ENCODE data around the gene ABI3BP.

The ABI3BP gene

DNA sequence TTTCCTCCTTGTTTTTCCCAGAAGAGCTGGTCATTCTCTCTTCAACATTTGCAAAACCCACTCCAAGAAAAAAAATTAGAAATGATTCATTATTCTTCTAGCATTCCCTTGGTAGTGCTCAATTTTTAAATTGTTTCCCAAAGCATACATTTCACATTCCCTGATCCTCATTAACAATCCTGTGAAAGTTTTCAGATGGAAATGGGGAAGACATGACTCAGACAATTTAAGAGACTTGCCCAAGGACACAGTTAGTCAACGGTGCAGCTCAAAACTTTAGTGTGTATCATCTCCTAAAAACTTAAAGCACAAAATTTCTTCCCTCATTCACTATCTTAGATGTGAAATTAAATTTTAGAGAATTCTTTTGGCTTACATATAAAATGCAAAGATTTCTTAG, 17.1 kb upstream of the ABI3BP start:
- no peak for TF ChIP-seq CTCF (IDR thresholded peaks at IDR 0.05; ENCODE audit: insufficient read depth, low read depth, low read length, missing control alignments)
- no peak overlapping the region for H3K4me3 ChIP-seq (ENCODE audit: low read length)
- DNase-seq (ENCODE audit: low read depth) = peak; percentile 60

GRCh38 chr3:101009386-101009785, 16.2 kb upstream of the ABI3BP start:
- peak; percentile 57 for DNase-seq (ENCODE audit: low read depth)
- no peak overlapping the region for H3K4me3 ChIP-seq (ENCODE audit: low read length)
- TF ChIP-seq CTCF (IDR thresholded peaks at IDR 0.05; ENCODE audit: insufficient read depth, low read depth, low read length, missing control alignments) = no peak

- H3K4me3 ChIP-seq (ENCODE audit: low read length) = no peak overlapping the region
- DNase-seq (ENCODE audit: low read depth) = no peak
- TF ChIP-seq CTCF (IDR thresholded peaks at IDR 0.05; ENCODE audit: insufficient read depth, low read depth, low read length, missing control alignments) = no peak
Observed at GRCh38 chr3:100999160-100999559, 5.9 kb upstream of the ABI3BP start.

- TF ChIP-seq CTCF (IDR thresholded peaks at IDR 0.05; ENCODE audit: insufficient read depth, low read depth, low read length, missing control alignments) = no peak
- DNase-seq (ENCODE audit: low read depth) = no peak
- H3K4me3 ChIP-seq (ENCODE audit: low read length) = no peak overlapping the region
Observed at GRCh38 chr3:100994809-100995208, 1.6 kb upstream of the ABI3BP start.

DNA sequence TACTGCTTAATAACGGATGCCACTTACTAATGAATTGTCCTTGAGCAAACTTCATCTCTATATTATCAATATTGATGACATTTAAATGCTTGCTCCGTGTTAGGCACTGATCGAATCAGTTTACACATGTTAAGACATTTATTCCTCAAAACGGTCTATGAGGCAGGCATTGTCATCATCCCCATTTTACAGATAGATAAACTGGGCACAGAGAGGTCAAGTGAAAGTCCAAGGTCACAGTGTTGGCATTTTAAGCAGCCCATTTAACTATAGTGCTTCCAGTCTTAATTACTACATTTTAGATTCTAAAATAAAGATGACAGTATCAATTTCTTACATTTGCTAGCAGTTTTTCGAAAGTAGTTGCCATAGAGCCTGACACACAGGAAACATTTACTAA, 966 bp upstream of the ABI3BP start:
- TF ChIP-seq CTCF (IDR thresholded peaks at IDR 0.05; ENCODE audit: insufficient read depth, low read depth, low read length, missing control alignments) = no peak
- no peak overlapping the region for H3K4me3 ChIP-seq (ENCODE audit: low read length)
- no peak for DNase-seq (ENCODE audit: low read depth)

DNA sequence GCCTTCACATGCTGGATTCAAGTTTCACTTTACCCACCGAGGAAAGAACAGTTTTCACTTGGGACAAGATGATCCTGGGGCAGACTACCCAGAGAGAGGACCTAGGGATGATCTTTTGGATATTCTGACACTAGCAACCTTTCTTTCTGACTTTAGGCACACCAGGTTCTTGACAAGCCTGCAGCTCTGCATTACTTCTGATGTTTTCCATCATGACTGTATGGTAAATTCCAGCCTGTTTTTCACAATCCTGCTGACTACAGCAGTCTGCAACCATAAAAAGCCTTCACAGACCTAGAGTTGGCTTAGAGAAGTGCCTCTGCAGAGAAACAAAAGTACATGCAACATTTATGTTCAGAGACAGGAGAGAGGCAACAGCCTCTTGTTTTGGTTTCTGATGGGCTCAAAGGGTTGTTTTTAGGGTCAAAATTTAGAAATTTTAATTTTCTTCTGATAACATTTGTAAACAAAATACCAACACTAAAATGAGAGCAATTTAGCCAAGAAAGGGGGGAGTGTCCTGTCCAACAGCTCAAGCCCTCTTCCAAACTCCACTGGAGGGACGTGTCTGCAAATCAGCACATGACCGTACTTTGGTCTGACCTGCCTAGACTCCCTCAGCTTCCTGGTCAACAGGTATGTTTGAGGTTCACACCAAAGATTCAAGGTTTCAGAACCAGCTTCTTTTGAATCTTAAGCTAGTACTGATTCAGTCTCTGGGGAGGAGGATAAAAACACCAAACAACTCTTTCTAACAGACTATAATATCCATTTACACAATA, 799 bp downstream of the ABI3BP start:
- TF ChIP-seq CTCF (IDR thresholded peaks at IDR 0.05; ENCODE audit: insufficient read depth, low read depth, low read length, missing control alignments) = no peak
- peak; percentile 18 for DNase-seq (ENCODE audit: low read depth)
- H3K4me3 ChIP-seq (ENCODE audit: low read length) = peak overlapping the region; percentile 26

- peak; percentile 15 for DNase-seq (ENCODE audit: low read depth)
- no peak overlapping the region for H3K4me3 ChIP-seq (ENCODE audit: low read length)
- no peak for TF ChIP-seq CTCF (IDR thresholded peaks at IDR 0.05; ENCODE audit: insufficient read depth, low read depth, low read length, missing control alignments)
Observed at GRCh38 chr3:100988080-100988479, 5.1 kb downstream of the ABI3BP start.

Measured in epithelial cell of esophagus (primary cell).